IMR-90 (cell line): ENCODE measurements around the gene MYOZ3. TPM values are rescaled to one million over a fixed set of nuclear protein-coding genes. Genes with fewer than 3 reads are reported as not detected.

Experiments used
- ATAC-seq: fragments of 200-7000 bp; cut with Tn5 transposase; 2 replicates; pipeline ENCODE4 v1.9.1; 2020; ENCODE audit warnings: low read depth, mild to moderate bottlenecking, moderate library complexity
- BruUV-seq: library from RNA; stranded (reverse); fragments of 400-500 nt; replicated peaks from 2 replicates; lab custom pipeline; 2021; lab: Mats Ljungman, UMichigan
- CTCF ChIA-PET: fragments of 300-600 bp; formaldehyde crosslinking; extraction: SDS; loops from one replicate; lab custom pipeline; 2021; ENCODE audit warnings: antibody characterized with exemption; lab: Yijun Ruan, JAX
- POLR2A ChIA-PET: fragments of 300-600 bp; sonication (Branson Sonifier 250); formaldehyde crosslinking; loops from one replicate; lab custom pipeline; 2022; ENCODE audit warnings: antibody characterized with exemption; ENCODE audit not compliant: unreplicated experiment; lab: Charles Lee
- DNase-seq: peaks from one replicate; pipeline ENCODE4 v3.0.0; 2013
- H2AFZ ChIP-seq: replicated peaks from 2 replicates; pipeline ENCODE3; 2013; ENCODE audit warnings: low read length, mild to moderate bottlenecking; ENCODE audit not compliant: poor library complexity
- H2AK5ac ChIP-seq: 2 replicates; pipeline ENCODE4 v1.6.1; 2013; ENCODE audit warnings: low read depth, low read length, inconsistent platforms
- H2AK9ac ChIP-seq: replicated peaks from 2 replicates; pipeline ENCODE3; 2013; ENCODE audit warnings: mild to moderate bottlenecking, low read depth, low read length, moderate library complexity; ENCODE audit not compliant: poor library complexity
- H2BK120ac ChIP-seq: 2 replicates; pipeline ENCODE4 v1.6.1; 2013; ENCODE audit warnings: low read depth, low read length, inconsistent platforms
- H2BK15ac ChIP-seq: 3 replicates; pipeline ENCODE4 v1.6.1; 2013; ENCODE audit warnings: low read depth, low read length, inconsistent platforms
- H2BK20ac ChIP-seq: 2 replicates; pipeline ENCODE4 v1.6.1; 2013; ENCODE audit warnings: low read depth, mild to moderate bottlenecking, inconsistent platforms, low read length, moderate library complexity
- H2BK5ac ChIP-seq: 2 replicates; pipeline ENCODE4 v1.6.1; 2013; ENCODE audit warnings: mild to moderate bottlenecking, low read depth, low read length, inconsistent platforms; ENCODE audit not compliant: poor library complexity, severe bottlenecking
- H3K14ac ChIP-seq: replicated peaks from 2 replicates; pipeline ENCODE4 v1.6.1; 2013; ENCODE audit warnings: low read depth, low read length, inconsistent platforms
- H3K18ac ChIP-seq: 2 replicates; pipeline ENCODE4 v1.6.1; 2013; ENCODE audit warnings: low read depth, low read length, control low read depth
- H3K23ac ChIP-seq: 2 replicates; pipeline ENCODE4 v1.6.1; 2013; ENCODE audit warnings: low read depth, low read length, inconsistent platforms
- H3K27ac ChIP-seq: 2 replicates; pipeline ENCODE4 v1.5.1; 2013; ENCODE audit warnings: mild to moderate bottlenecking, control low read depth, low read length; ENCODE audit not compliant: insufficient read depth
- H3K27me3 ChIP-seq: 2 replicates; pipeline ENCODE4 v1.6.1; 2013; ENCODE audit warnings: low read length; ENCODE audit not compliant: control insufficient read depth, insufficient read depth
- H3K36me3 ChIP-seq: 2 replicates; pipeline ENCODE4 v1.6.1; 2013; ENCODE audit warnings: low read length, mixed read lengths; ENCODE audit not compliant: control insufficient read depth, insufficient read depth
- H3K4ac ChIP-seq: 2 replicates; pipeline ENCODE4 v1.6.1; 2013; ENCODE audit warnings: low read depth, low read length, inconsistent platforms
- H3K4me1 ChIP-seq: 2 replicates; pipeline ENCODE4 v1.6.1; 2013; ENCODE audit warnings: low read length, mixed read lengths; ENCODE audit not compliant: control insufficient read depth, insufficient read depth
- H3K4me2 ChIP-seq: 2 replicates; pipeline ENCODE4 v1.6.1; 2013; ENCODE audit warnings: low read depth, mild to moderate bottlenecking, control low read depth, low read length, moderate library complexity
- H3K4me3 ChIP-seq: 2 replicates; pipeline ENCODE4 v1.5.1; 2013; ENCODE audit warnings: low read depth, mild to moderate bottlenecking, control low read depth, low read length, moderate library complexity; ENCODE audit not compliant: insufficient read depth
- H3K56ac ChIP-seq: 2 replicates; pipeline ENCODE4 v1.6.1; 2013; ENCODE audit warnings: low read length, inconsistent platforms; ENCODE audit not compliant: insufficient read depth; ENCODE audit errors: extremely low read depth
- H3K79me1 ChIP-seq, 2 experiments: 2 replicates each; pipeline ENCODE4 v1.6.1; 2013; ENCODE audit warnings: low read length in 2 of 2, inconsistent platforms in 1 of 2, low read depth in 1 of 2
- H3K9ac ChIP-seq: 2 replicates; pipeline ENCODE4 v1.6.1; 2013; ENCODE audit warnings: low read depth, low read length, control low read depth
- H3K9me1 ChIP-seq: 2 replicates; pipeline ENCODE4 v1.6.1; 2013; ENCODE audit warnings: low read length, inconsistent platforms; ENCODE audit not compliant: insufficient read depth
- H3K9me3 ChIP-seq: 2 replicates; pipeline ENCODE4 v1.6.1; 2013; ENCODE audit warnings: low read length; ENCODE audit not compliant: control insufficient read depth, insufficient read depth
- H4K20me1 ChIP-seq: 2 replicates; pipeline ENCODE4 v1.6.1; 2013; ENCODE audit warnings: low read length, inconsistent platforms; ENCODE audit not compliant: insufficient read depth
- H4K5ac ChIP-seq: 2 replicates; pipeline ENCODE4 v1.6.1; 2013; ENCODE audit warnings: mild to moderate bottlenecking, low read depth, low read length, control low read depth
- H4K8ac ChIP-seq, 2 experiments: 2 replicates each; pipeline ENCODE4 v1.6.1; 2013; ENCODE audit warnings: low read depth in 2 of 2, low read length in 2 of 2, control low read depth in 1 of 2, inconsistent platforms in 1 of 2
- H4K91ac ChIP-seq: 2 replicates; pipeline ENCODE4 v1.6.1; 2013; ENCODE audit warnings: low read depth, low read length, inconsistent platforms; ENCODE audit not compliant: insufficient read depth
- POLR2A ChIP-seq: IDR thresholded peaks from 2 replicates; pipeline ENCODE4 v1.6.1; 2012; ENCODE audit warnings: mild to moderate bottlenecking, low read depth, low read length
- RAD21 ChIP-seq: IDR thresholded peaks from 2 replicates; pipeline ENCODE4 v1.6.1; 2012; ENCODE audit warnings: low read length, improper control_type of control experiment
- RCOR1 ChIP-seq: IDR thresholded peaks from 2 replicates; pipeline ENCODE4 v1.6.1; 2012; ENCODE audit warnings: mild to moderate bottlenecking, low read length, improper control_type of control experiment; ENCODE audit not compliant: insufficient replicate concordance
- WGBS, 2 experiments: methylation state at CpG; one replicate each; pipeline versions ENCODE4 v1.1.5 to v1.1.7; 2013; ENCODE audit warnings: missing lambda C conversion rate in 2 of 2; ENCODE audit not compliant: insufficient read length in 1 of 2; ENCODE audit errors: extremely low coverage in 2 of 2; 5-methylcytosine and 5-hydroxymethylcytosine counted together
- dilution Hi-C: fragments of 300-500 bp; cut with HindIII; formaldehyde crosslinking; loops from one replicate; pipeline ENCODE4 v1.14.3; 2018; ENCODE audit warnings: low sequenced_read_pairs; ENCODE audit not compliant: unreplicated experiment
- in situ Hi-C: fragments of 300-500 bp; cut with MboI; formaldehyde crosslinking; loops from 3 replicates; pipeline ENCODE4 v1.14.3; 2019; ENCODE audit warnings: low sequenced_read_pairs, inconsistent platforms, mixed read lengths
- intact Hi-C: fragments of 100-400 bp; cut with micrococcal nuclease; formaldehyde crosslinking; loops from 2 replicates; pipeline ENCODE4 v1.10.0; 2022
- polyA plus RNA-seq, 3 experiments: library from polyadenylated mRNA; depleted of rRNA; stranded (reverse); fragments of >200 nt; gene quantifications; 2 replicates each; pipeline ENCODE4 v1.2.3, GENCODE V29; 2012; ENCODE audit warnings: low replicate concordance in 1 of 3
- total RNA-seq: library from RNA; depleted of rRNA; stranded (reverse); fragments of >200 nt; gene quantifications from 2 replicates; pipeline ENCODE4 v1.2.3, GENCODE V29; 2012
- TF ChIP-seq, protein P1 (sequence below): conservative IDR thresholded peaks from 2 replicates; pipeline ENCODE4 v1.5.1; 2012; ENCODE audit warnings: mild to moderate bottlenecking, low read depth, low read length, improper control_type of control experiment
- TF ChIP-seq, protein P2 (sequence below): fragments of 150-350 bp; IDR thresholded peaks from 2 replicates; pipeline ENCODE4 v1.6.1; 2016; ENCODE audit warnings: low read depth, mild to moderate bottlenecking, low read length, moderate library complexity, borderline replicate concordance

Gene MYOZ3
- total and polyA plus RNA-seq, 2 of the 4 experiments (the other 2 are of a cell fraction): under 0.01 to 0.24 TPM

DNA sequence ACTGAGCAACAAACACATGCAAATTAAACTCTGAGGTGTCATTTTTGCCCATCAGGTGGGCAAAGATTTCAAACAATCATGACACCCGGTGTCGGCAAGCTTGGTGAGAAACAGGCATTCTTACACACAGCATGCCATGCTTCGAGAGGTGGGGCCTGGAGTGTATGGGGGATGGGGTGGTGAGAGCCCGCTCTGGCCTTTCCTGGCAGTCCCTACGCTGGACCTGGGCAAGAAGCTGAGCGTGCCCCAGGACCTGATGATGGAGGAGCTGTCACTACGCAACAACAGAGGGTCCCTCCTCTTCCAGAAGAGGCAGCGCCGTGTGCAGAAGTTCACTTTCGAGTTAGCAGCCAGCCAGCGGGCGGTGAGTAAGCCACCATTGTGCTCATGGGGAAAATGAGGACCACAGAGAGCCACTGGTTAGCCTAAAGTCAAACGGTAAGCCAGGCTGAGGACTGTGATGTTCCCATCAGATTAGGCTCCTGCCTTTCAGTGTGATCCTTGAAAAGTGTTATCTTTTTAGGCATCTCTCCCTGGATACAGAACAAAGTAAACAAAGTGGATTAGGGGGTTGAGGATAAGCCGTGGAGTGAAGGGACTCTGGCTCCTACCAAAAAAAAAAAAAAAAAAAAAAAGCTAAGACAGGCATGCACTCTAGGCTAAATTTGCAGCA lies 9.4 kb downstream of the MYOZ3 start:
- Histone ChIP-seq H3K4me1 (peaks cover 13% of the 10 kb centered on the region), H3K9ac (no peak overlapping the region), H2BK5ac (no peak overlapping the region), H3K27ac (no peak overlapping the region), H4K20me1 (no peaks in the 10 kb centered on the region), H3K4me3 (no peak overlapping the region), H4K8ac (no peak overlapping the region), H3K18ac (no peak overlapping the region), H3K4me2 (no peak overlapping the region), H3K4ac (no peak overlapping the region), H2AFZ (no peak overlapping the region), H3K9me1 (peaks cover 8% of the 10 kb centered on the region), H2BK120ac (no peak overlapping the region), H3K23ac (no peak overlapping the region), H2BK15ac (no peak overlapping the region), H3K36me3 (no peaks in the 10 kb centered on the region), H4K91ac (no peak overlapping the region), H2AK9ac (no peak overlapping the region), H2BK20ac (no peak overlapping the region), H3K14ac (no peak overlapping the region), H4K5ac (no peak overlapping the region), H3K79me1 (no peaks in the 10 kb centered on the region), H3K56ac (no peak overlapping the region), H2AK5ac (no peak overlapping the region), H3K27me3 (peaks cover 12% of the 10 kb centered on the region), H3K9me3 (no peaks in the 10 kb centered on the region)
- intact Hi-C loops: no loop called here
- dilution Hi-C loops: no loop called here
- no peak for ATAC-seq
- DNase-seq: no peak
- WGBS, 2 experiments: no CpG with 5 or more reads among the region's 14 CpGs
- in situ Hi-C loops: no loop called here
- ChIA-PET CTCF (no interaction called here), POLR2A (interaction anchor here (0.5 kb wide), 1 partner anchor 113 kb away, joined by 3 read pairs; no protein-coding TSS in a partner anchor)
- TF ChIP-seq, protein P1, sequence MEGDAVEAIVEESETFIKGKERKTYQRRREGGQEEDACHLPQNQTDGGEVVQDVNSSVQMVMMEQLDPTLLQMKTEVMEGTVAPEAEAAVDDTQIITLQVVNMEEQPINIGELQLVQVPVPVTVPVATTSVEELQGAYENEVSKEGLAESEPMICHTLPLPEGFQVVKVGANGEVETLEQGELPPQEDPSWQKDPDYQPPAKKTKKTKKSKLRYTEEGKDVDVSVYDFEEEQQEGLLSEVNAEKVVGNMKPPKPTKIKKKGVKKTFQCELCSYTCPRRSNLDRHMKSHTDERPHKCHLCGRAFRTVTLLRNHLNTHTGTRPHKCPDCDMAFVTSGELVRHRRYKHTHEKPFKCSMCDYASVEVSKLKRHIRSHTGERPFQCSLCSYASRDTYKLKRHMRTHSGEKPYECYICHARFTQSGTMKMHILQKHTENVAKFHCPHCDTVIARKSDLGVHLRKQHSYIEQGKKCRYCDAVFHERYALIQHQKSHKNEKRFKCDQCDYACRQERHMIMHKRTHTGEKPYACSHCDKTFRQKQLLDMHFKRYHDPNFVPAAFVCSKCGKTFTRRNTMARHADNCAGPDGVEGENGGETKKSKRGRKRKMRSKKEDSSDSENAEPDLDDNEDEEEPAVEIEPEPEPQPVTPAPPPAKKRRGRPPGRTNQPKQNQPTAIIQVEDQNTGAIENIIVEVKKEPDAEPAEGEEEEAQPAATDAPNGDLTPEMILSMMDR: no peak
- TF ChIP-seq, protein P2, sequence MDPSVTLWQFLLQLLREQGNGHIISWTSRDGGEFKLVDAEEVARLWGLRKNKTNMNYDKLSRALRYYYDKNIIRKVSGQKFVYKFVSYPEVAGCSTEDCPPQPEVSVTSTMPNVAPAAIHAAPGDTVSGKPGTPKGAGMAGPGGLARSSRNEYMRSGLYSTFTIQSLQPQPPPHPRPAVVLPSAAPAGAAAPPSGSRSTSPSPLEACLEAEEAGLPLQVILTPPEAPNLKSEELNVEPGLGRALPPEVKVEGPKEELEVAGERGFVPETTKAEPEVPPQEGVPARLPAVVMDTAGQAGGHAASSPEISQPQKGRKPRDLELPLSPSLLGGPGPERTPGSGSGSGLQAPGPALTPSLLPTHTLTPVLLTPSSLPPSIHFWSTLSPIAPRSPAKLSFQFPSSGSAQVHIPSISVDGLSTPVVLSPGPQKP: no peak
- no peak for TF ChIP-seq POLR2A
- no peak for TF ChIP-seq RCOR1
- no peak for TF ChIP-seq RAD21
- no TSS peak for BruUV-seq
